T-helper 2 cell treated with Interferon-gamma antibody and Interleukin-4, amounts not matched to agents 100 ng/mL and 5 ng/mL, for 36 hours (primary cell): ENCODE data around the gene PHC2. TPM values are rescaled to one million over a fixed set of nuclear protein-coding genes. Genes with fewer than 3 reads are reported as not detected.

Experiments
- intact Hi-C: fragments of 100-400 bp; cut with micrococcal nuclease; formaldehyde crosslinking; loops from one replicate; pipeline ENCODE4 v1.15.1; 2023
- total RNA-seq: library from RNA; stranded (reverse); gene quantifications from 2 replicates; pipeline ENCODE4 v1.2.3, GENCODE V29; 2022

PHC2 gene
- total RNA-seq, 1 donor from 2014 or later: 46.6 TPM

- intact Hi-C loops: no loop called here
Observed at GRCh38 chr1:33370827-33371226, 60.1 kb downstream of the PHC2 start.

- intact Hi-C loops: no loop called here
Observed at GRCh38 chr1:33370301-33370700, 60.6 kb downstream of the PHC2 start.

- intact Hi-C loops: loop anchor here (2.0 kb wide), 1 partner anchor 101 kb away; no protein-coding TSS in a partner anchor
Observed at GRCh38 chr1:33369764-33370163, 61.1 kb downstream of the PHC2 start.

- intact Hi-C loops: loop anchor here (2.0 kb wide), 1 partner anchor 102 kb away; no protein-coding TSS in a partner anchor
Observed at GRCh38 chr1:33369081-33369480, 61.8 kb downstream of the PHC2 start.

- intact Hi-C loops: loop anchor here (2.0 kb wide), 1 partner anchor 102 kb away; no protein-coding TSS in a partner anchor
Observed at GRCh38 chr1:33368431-33368830, 62.5 kb downstream of the PHC2 start.

GRCh38 chr1:33367485-33368405, 63.1 kb downstream of the PHC2 start:
- intact Hi-C loops: loop anchor here (1.0 to 2.0 kb wide), 2 partner anchors 72 to 103 kb away; no protein-coding TSS in a partner anchor

- intact Hi-C loops: loop anchor here (1.0 kb wide), 1 partner anchor 72 kb away; no protein-coding TSS in a partner anchor
Observed at GRCh38 chr1:33366762-33367484, 64.0 kb downstream of the PHC2 start.

- intact Hi-C loops: no loop called here
Observed at GRCh38 chr1:33365560-33365997, 65.3 kb downstream of the PHC2 start.

- intact Hi-C loops: no loop called here
Observed at GRCh38 chr1:33364565-33364918, 66.4 kb downstream of the PHC2 start.

GRCh38 chr1:33363470-33363861, 67.4 kb downstream of the PHC2 start:
- intact Hi-C loops: no loop called here

- intact Hi-C loops: no loop called here
Observed at GRCh38 chr1:33363021-33363420, 67.9 kb downstream of the PHC2 start.

GRCh38 chr1:33361532-33362235, 69.2 kb downstream of the PHC2 start:
- intact Hi-C loops: no loop called here

- intact Hi-C loops: no loop called here
Observed at GRCh38 chr1:33360367-33360766, 70.5 kb downstream of the PHC2 start.

GRCh38 chr1:33359931-33360330, 71.0 kb downstream of the PHC2 start:
- intact Hi-C loops: no loop called here

GRCh38 chr1:33358795-33359503, 71.9 kb downstream of the PHC2 start:
- intact Hi-C loops: no loop called here

GRCh38 chr1:33358114-33358794, 72.6 kb downstream of the PHC2 start:
- intact Hi-C loops: no loop called here

- intact Hi-C loops: no loop called here
Observed at GRCh38 chr1:33357099-33357498, 73.8 kb downstream of the PHC2 start.

GRCh38 chr1:33354707-33355316, 76.1 kb downstream of the PHC2 start:
- intact Hi-C loops: loop anchor here (5.0 kb wide), 1 partner anchor 228 kb away; no protein-coding TSS in a partner anchor

- intact Hi-C loops: loop anchor here (5.0 kb wide), 1 partner anchor 226 kb away; no protein-coding TSS in a partner anchor
Observed at GRCh38 chr1:33353531-33353930, 77.4 kb downstream of the PHC2 start.

GRCh38 chr1:33351281-33351660, 79.6 kb downstream of the PHC2 start:
- intact Hi-C loops: loop anchor here (5.0 kb wide), 1 partner anchor 224 kb away; no protein-coding TSS in a partner anchor
